PC-3 (cell line): ENCODE data around the gene BPIFB1.

Experiments
- EZH2 ChIP-seq: fragments of 300-600 bp; sonication (generic); IDR thresholded peaks from one replicate; pipeline ENCODE4 v1.6.1; 2017; ENCODE audit warnings: antibody characterized with exemption, mild to moderate bottlenecking, low read length; ENCODE audit not compliant: unreplicated experiment
- EZH2phosphoT487 ChIP-seq: fragments of 300-600 bp; sonication (generic); IDR thresholded peaks from 2 replicates; pipeline ENCODE4 v1.6.1; 2018; ENCODE audit warnings: mild to moderate bottlenecking, antibody characterized with exemption, low read length, borderline replicate concordance
- TF ChIP-seq, protein P1 (sequence below): fragments of 300-600 bp; sonication (generic); conservative IDR thresholded peaks from 2 replicates; pipeline ENCODE4 v1.5.1; 2017; ENCODE audit warnings: antibody characterized with exemption, low read depth, mild to moderate bottlenecking, low read length

DNA sequence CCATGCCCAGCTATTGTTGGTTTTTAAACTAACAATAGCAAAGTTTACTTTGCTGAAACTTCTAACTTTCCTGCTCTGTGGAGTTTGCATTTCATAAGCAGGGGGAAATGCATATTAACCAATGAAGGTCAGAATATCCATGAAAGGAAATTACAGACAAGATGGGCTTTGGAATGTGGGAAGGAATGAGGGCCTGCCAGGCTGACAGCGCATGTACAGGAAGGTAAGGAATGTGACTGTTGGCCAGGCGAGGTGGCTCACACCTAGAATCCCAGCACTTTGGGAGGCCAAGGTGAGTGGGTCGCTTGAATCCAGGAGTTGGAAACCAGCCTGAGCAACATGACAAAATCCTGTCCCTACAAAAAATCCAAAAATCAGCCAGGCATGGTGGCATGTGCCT lies 68.7 kb downstream of the BPIFB1 start:
- no peak for TF ChIP-seq EZH2phosphoT487
- no peak for TF ChIP-seq EZH2
- TF ChIP-seq, protein P1, sequence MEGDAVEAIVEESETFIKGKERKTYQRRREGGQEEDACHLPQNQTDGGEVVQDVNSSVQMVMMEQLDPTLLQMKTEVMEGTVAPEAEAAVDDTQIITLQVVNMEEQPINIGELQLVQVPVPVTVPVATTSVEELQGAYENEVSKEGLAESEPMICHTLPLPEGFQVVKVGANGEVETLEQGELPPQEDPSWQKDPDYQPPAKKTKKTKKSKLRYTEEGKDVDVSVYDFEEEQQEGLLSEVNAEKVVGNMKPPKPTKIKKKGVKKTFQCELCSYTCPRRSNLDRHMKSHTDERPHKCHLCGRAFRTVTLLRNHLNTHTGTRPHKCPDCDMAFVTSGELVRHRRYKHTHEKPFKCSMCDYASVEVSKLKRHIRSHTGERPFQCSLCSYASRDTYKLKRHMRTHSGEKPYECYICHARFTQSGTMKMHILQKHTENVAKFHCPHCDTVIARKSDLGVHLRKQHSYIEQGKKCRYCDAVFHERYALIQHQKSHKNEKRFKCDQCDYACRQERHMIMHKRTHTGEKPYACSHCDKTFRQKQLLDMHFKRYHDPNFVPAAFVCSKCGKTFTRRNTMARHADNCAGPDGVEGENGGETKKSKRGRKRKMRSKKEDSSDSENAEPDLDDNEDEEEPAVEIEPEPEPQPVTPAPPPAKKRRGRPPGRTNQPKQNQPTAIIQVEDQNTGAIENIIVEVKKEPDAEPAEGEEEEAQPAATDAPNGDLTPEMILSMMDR = no peak
